Upper lobe of right lung (tissue), 1 donor: ENCODE measurements around the gene WDR49. TPM values are rescaled to one million over a fixed set of nuclear protein-coding genes. Genes with fewer than 3 reads are reported as not detected.

ENCODE experiments used
- ATAC-seq: fragments of 200-7000 bp; cut with Tn5 transposase; one replicate; pipeline ENCODE4 v1.9.1; 2020; ENCODE audit warnings: mild to moderate bottlenecking, moderate library complexity
- DNase-seq: peaks from one replicate; pipeline ENCODE4 v3.0.0-alpha.2; 2020
- H3K27ac ChIP-seq: fragments of 200-600 bp; one replicate; pipeline ENCODE4 v1.8.0; 2022
- H3K27me3 ChIP-seq: fragments of 200-600 bp; one replicate; pipeline ENCODE4 v1.8.0; 2022; ENCODE audit warnings: mild to moderate bottlenecking
- H3K36me3 ChIP-seq: fragments of 200-600 bp; one replicate; pipeline ENCODE4 v1.8.0; 2022
- H3K4me1 ChIP-seq: fragments of 200-600 bp; one replicate; pipeline ENCODE4 v1.8.0; 2022
- H3K4me3 ChIP-seq: fragments of 200-600 bp; one replicate; pipeline ENCODE4 v1.8.0; 2022; ENCODE audit warnings: mild to moderate bottlenecking
- H3K9me3 ChIP-seq: fragments of 200-600 bp; one replicate; pipeline ENCODE4 v1.8.0; 2022
- CTCF ChIP-seq: fragments of 200-600 bp; IDR thresholded peaks from one replicate; pipeline ENCODE4 v1.8.0; 2022; ENCODE audit warnings: antibody characterized with exemption
- intact Hi-C: fragments of 100-400 bp; cut with DNase I; formaldehyde crosslinking; loops from one replicate; pipeline ENCODE4 v1.11.0; 2022
- total RNA-seq: library from RNA; stranded (reverse); fragmentation: NEBNext Ultra II Directional; extraction: Animal tissue kit (Norgen Biotek cat#: 25700); gene quantifications from one replicate; pipeline ENCODE4 v1.2.1, GENCODE V29; 2021
- donor health status: DM: no; HTN: yes; CAD: no; lungs with severe emphysema.

Gene WDR49
- total RNA-seq, 1 donor from 2014 or later = 1.2 TPM

- ATAC-seq (no peak), DNase-seq (no peak)
- intact Hi-C loops = no loop called here
- no peaks in the 10 kb centered on the region for H3K4me1 ChIP-seq
- no peak overlapping the region for H3K4me3 ChIP-seq
- H3K9me3 ChIP-seq = no peaks in the 10 kb centered on the region
- no peak for TF ChIP-seq CTCF
- no peaks in the 10 kb centered on the region for H3K36me3 ChIP-seq
- no peak overlapping the region for H3K27ac ChIP-seq
- H3K27me3 ChIP-seq = no peaks in the 10 kb centered on the region
Measured at GRCh38 chr3:167554898-167555297, 98.8 kb downstream of the WDR49 start.

GRCh38 chr3:167538081-167538480, 115.7 kb downstream of the WDR49 start:
- Histone ChIP-seq H3K4me1 (no peaks in the 10 kb centered on the region), H3K36me3 (no peaks in the 10 kb centered on the region), H3K27ac (no peak overlapping the region), H3K4me3 (no peak overlapping the region), H3K9me3 (no peaks in the 10 kb centered on the region), H3K27me3 (no peaks in the 10 kb centered on the region)
- intact Hi-C loops = no loop called here
- DNase-seq (no peak), ATAC-seq (no peak)
- no peak for TF ChIP-seq CTCF

GRCh38 chr3:167521006-167521355, 132.8 kb downstream of the WDR49 start:
- no peaks in the 10 kb centered on the region for H3K27me3 ChIP-seq
- H3K9me3 ChIP-seq = no peaks in the 10 kb centered on the region
- DNase-seq = no peak
- no peak overlapping the region for H3K27ac ChIP-seq
- ATAC-seq = peak; percentile 74
- H3K4me1 ChIP-seq = no peaks in the 10 kb centered on the region
- H3K4me3 ChIP-seq = no peak overlapping the region
- intact Hi-C loops = no loop called here
- TF ChIP-seq CTCF = no peak
- no peaks in the 10 kb centered on the region for H3K36me3 ChIP-seq

GRCh38 chr3:167520266-167521005, 133.3 kb downstream of the WDR49 start:
- Histone ChIP-seq H3K4me3 (no peak overlapping the region), H3K9me3 (no peaks in the 10 kb centered on the region), H3K27ac (no peak overlapping the region), H3K27me3 (no peaks in the 10 kb centered on the region), H3K4me1 (no peaks in the 10 kb centered on the region), H3K36me3 (no peaks in the 10 kb centered on the region)
- TF ChIP-seq CTCF = no peak
- ATAC-seq = no peak
- no peak for DNase-seq
- intact Hi-C loops = no loop called here

GRCh38 chr3:167507954-167508353, 145.8 kb downstream of the WDR49 start:
- H3K27ac ChIP-seq = no peak overlapping the region
- intact Hi-C loops = no loop called here
- ATAC-seq = no peak

More at GRCh38 chr3:167507954-167508353, 145.8 kb downstream of the WDR49 start:
- Histone ChIP-seq H3K36me3 (no peaks in the 10 kb centered on the region), H3K9me3 (no peaks in the 10 kb centered on the region), H3K27me3 (no peaks in the 10 kb centered on the region), H3K4me1 (no peaks in the 10 kb centered on the region), H3K4me3 (no peak overlapping the region)
- no peak for DNase-seq
- TF ChIP-seq CTCF = no peak
